ENCODE data around the gene MT2A.
"Not testable (repeated sequence)": the region's sequence is repeated elsewhere in the genome, so short reads cannot be mapped to it uniquely, and the experiment has no call there.

GRCh38 chr16:56621665-56622445 lies 13.5 kb downstream of the MT2A start:
- not testable (repeated sequence) for TF ChIP-seq CTCF (IDR thresholded peaks at IDR 0.05; ENCODE audit: low read length); EZH2 (IDR thresholded peaks at IDR 0.05; ENCODE audit: borderline replicate concordance, low read length)
